ENCODE data around the gene ISG15.

- no peak for TF ChIP-seq EZH2 (IDR thresholded peaks at IDR 0.05; ENCODE audit: low read length, unreplicated experiment)
- TF ChIP-seq, protein P1, sequence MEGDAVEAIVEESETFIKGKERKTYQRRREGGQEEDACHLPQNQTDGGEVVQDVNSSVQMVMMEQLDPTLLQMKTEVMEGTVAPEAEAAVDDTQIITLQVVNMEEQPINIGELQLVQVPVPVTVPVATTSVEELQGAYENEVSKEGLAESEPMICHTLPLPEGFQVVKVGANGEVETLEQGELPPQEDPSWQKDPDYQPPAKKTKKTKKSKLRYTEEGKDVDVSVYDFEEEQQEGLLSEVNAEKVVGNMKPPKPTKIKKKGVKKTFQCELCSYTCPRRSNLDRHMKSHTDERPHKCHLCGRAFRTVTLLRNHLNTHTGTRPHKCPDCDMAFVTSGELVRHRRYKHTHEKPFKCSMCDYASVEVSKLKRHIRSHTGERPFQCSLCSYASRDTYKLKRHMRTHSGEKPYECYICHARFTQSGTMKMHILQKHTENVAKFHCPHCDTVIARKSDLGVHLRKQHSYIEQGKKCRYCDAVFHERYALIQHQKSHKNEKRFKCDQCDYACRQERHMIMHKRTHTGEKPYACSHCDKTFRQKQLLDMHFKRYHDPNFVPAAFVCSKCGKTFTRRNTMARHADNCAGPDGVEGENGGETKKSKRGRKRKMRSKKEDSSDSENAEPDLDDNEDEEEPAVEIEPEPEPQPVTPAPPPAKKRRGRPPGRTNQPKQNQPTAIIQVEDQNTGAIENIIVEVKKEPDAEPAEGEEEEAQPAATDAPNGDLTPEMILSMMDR (conservative IDR thresholded peaks at IDR 0.05; ENCODE audit: low read depth, low read length): no peak
- no peak for TF ChIP-seq EZH2phosphoT487 (IDR thresholded peaks at IDR 0.05; ENCODE audit: borderline replicate concordance, low read length)
Measured at GRCh38 chr1:972726-973458, 40.4 kb upstream of the ISG15 start.

Data from PC-3 (cell line).